K562 (cell line): ENCODE results near the gene GIGYF2. TPM values are rescaled to one million over a fixed set of nuclear protein-coding genes. Genes with fewer than 3 reads are reported as not detected.
A peak's percentile ranks its signal among the peaks of the same experiment; 100 is the strongest.

Experiments
- ARID2 ChIP-seq: fragments of 450-650 bp; IDR thresholded peaks from 2 replicates; pipeline ENCODE4 v1.6.1; 2017; ENCODE audit warnings: antibody characterized with exemption, mild to moderate bottlenecking
- BHLHE40 ChIP-seq: IDR thresholded peaks from 2 replicates; pipeline ENCODE4 v1.6.1; 2011; ENCODE audit warnings: low read length, improper control_type of control experiment
- CC2D1A ChIP-seq: fragments of 450-650 bp; IDR thresholded peaks from 2 replicates; pipeline ENCODE4 v1.6.1; 2017; ENCODE audit warnings: mild to moderate bottlenecking
- CHCHD3 ChIP-seq: fragments of 250-450 bp; sonication (Bioruptor Pico); IDR thresholded peaks from 2 replicates; pipeline ENCODE4 v2.1.2; 2022; ENCODE audit warnings: mild to moderate bottlenecking
- CREB3L1 ChIP-seq: fragments of 450-650 bp; IDR thresholded peaks from 2 replicates; pipeline ENCODE4 v1.6.1; 2014; ENCODE audit warnings: low read depth, mild to moderate bottlenecking, moderate library complexity, borderline replicate concordance
- CREBBP ChIP-seq: IDR thresholded peaks from one replicate; pipeline ENCODE4 v1.6.1; 2012; ENCODE audit warnings: low read depth, mild to moderate bottlenecking, control low read depth, inconsistent platforms, low read length
- EGR1 ChIP-seq: fragments of 450-650 bp; conservative IDR thresholded peaks from 2 replicates; pipeline ENCODE4 v1.6.1; 2017; ENCODE audit warnings: mild to moderate bottlenecking
- FOS ChIP-seq: IDR thresholded peaks from 3 replicates; pipeline ENCODE4 v1.6.1; 2011; ENCODE audit not compliant: insufficient read length; ENCODE audit errors: extremely low read depth
- GABPB1 ChIP-seq: sonication (generic); formaldehyde crosslinking; IDR thresholded peaks from 2 replicates; pipeline ENCODE4 v1.8.0; 2022; ENCODE audit warnings: mild to moderate bottlenecking, missing genetic modification reagents
- HNRNPL ChIP-seq: fragments of 200-400 bp; formaldehyde crosslinking; IDR thresholded peaks from 2 replicates; pipeline ENCODE4 v1.6.1; 2017; ENCODE audit warnings: low read depth, mild to moderate bottlenecking, low read length
- IRF9 ChIP-seq: fragments of 450-650 bp; IDR thresholded peaks from 2 replicates; pipeline ENCODE4 v1.6.1; 2016; ENCODE audit warnings: missing biosample characterization, missing genetic modification characterization
- KDM1A ChIP-seq, 2 experiments: fragments of 450-650 bp; IDR thresholded peaks; 2 replicates each; pipeline ENCODE4 v1.6.1; 2016; ENCODE audit warnings: mild to moderate bottlenecking in 2 of 2
- MCM2 ChIP-seq: fragments of 450-650 bp; IDR thresholded peaks from 2 replicates; pipeline ENCODE4 v1.6.1; 2017; ENCODE audit warnings: low read depth, mild to moderate bottlenecking
- MEIS2 ChIP-seq: fragments of 450-650 bp; IDR thresholded peaks from 2 replicates; pipeline ENCODE4 v1.6.1; 2014; ENCODE audit warnings: mild to moderate bottlenecking; ENCODE audit not compliant: partially characterized antibody
- MTF1 ChIP-seq: fragments of 250-450 bp; sonication (Bioruptor Pico); IDR thresholded peaks from 2 replicates; pipeline ENCODE4 v1.9.0; 2021; ENCODE audit warnings: moderate library complexity, mild to moderate bottlenecking, inconsistent platforms, borderline replicate concordance
- NBN ChIP-seq: fragments of 450-650 bp; IDR thresholded peaks from 2 replicates; pipeline ENCODE4 v1.6.1; 2016; ENCODE audit warnings: low read depth, mild to moderate bottlenecking
- NELFE ChIP-seq: IDR thresholded peaks from 2 replicates; pipeline ENCODE4 v1.6.1; 2011; ENCODE audit warnings: mild to moderate bottlenecking; ENCODE audit not compliant: insufficient read depth, insufficient read length
- NR2C2 ChIP-seq, 2 experiments: fragments of 200-800 bp in 1 of 2; sonication (Bioruptor generic) in 1 of 2; sonication (generic) in 1 of 2; formaldehyde crosslinking in 1 of 2; IDR thresholded peaks; 2 replicates each; pipeline versions ENCODE4 v1.6.1 to v1.8.0; 2016 to 2022; ENCODE audit warnings: mild to moderate bottlenecking in 1 of 2, missing compliant biosample characterization in 1 of 2, missing genetic modification characterization in 1 of 2, missing genetic modification reagents in 1 of 2
- NR3C1 ChIP-seq: sonication (generic); formaldehyde crosslinking; IDR thresholded peaks from 2 replicates; pipeline ENCODE4 v1.8.1; 2022; ENCODE audit warnings: missing genetic modification reagents
- NR4A1 ChIP-seq, 2 experiments: fragments of 250-450 bp in 1 of 2; fragments of 450-650 bp in 1 of 2; sonication (Bioruptor Pico) in 1 of 2; IDR thresholded peaks; 2 replicates each; pipeline versions ENCODE4 v1.4.0 to v1.6.1; 2016 to 2020; ENCODE audit warnings: mild to moderate bottlenecking in 2 of 2, missing compliant biosample characterization in 1 of 2, missing genetic modification characterization in 1 of 2, moderate library complexity in 1 of 2
- PHF20 ChIP-seq: fragments of 450-650 bp; IDR thresholded peaks from 2 replicates; pipeline ENCODE4 v1.6.1; 2018; ENCODE audit not compliant: partially characterized antibody
- PHTF2 ChIP-seq: fragments of 250-450 bp; sonication (Bioruptor Pico); IDR thresholded peaks from 2 replicates; pipeline ENCODE4 v1.5.0; 2021; ENCODE audit warnings: mild to moderate bottlenecking
- PURB ChIP-seq: sonication (generic); formaldehyde crosslinking; IDR thresholded peaks from 2 replicates; pipeline ENCODE4 v1.9.0; 2021; ENCODE audit warnings: low read depth, mild to moderate bottlenecking, missing genetic modification reagents
- RBBP5 ChIP-seq: fragments of 200-600 bp; sonication (generic); IDR thresholded peaks from 2 replicates; pipeline ENCODE4 v1.6.1; 2012; ENCODE audit warnings: borderline replicate concordance, mild to moderate bottlenecking, low read length, control low read depth, inconsistent platforms; ENCODE audit not compliant: insufficient read depth, poor library complexity, severe bottlenecking
- RBFOX2 ChIP-seq: fragments of 200-400 bp; formaldehyde crosslinking; IDR thresholded peaks from 2 replicates; pipeline ENCODE4 v1.6.1; 2017; ENCODE audit warnings: low read depth, mild to moderate bottlenecking, low read length, moderate library complexity
- SMAD2 ChIP-seq: fragments of 150-350 bp; IDR thresholded peaks from 2 replicates; pipeline ENCODE4 v1.6.1; 2014; ENCODE audit warnings: low read depth, mild to moderate bottlenecking, low read length
- SMAD3 ChIP-seq: fragments of 450-650 bp; formaldehyde crosslinking; conservative IDR thresholded peaks from 2 replicates; pipeline ENCODE4 v1.4.0; 2020; ENCODE audit warnings: mild to moderate bottlenecking
- SMARCA4 ChIP-seq: fragments of 450-650 bp; IDR thresholded peaks from 2 replicates; pipeline ENCODE4 v1.6.1; 2016
- XRCC3 ChIP-seq: fragments of 450-650 bp; IDR thresholded peaks from 2 replicates; pipeline ENCODE4 v1.6.1; 2017; ENCODE audit warnings: mild to moderate bottlenecking, moderate library complexity
- ZNF12 ChIP-seq: sonication (generic); formaldehyde crosslinking; IDR thresholded peaks from 2 replicates; pipeline ENCODE4 v1.4.0; 2020; ENCODE audit warnings: mild to moderate bottlenecking, missing genetic modification reagents
- ZNF23 ChIP-seq: fragments of 250-450 bp; sonication (Bioruptor Pico); IDR thresholded peaks from 2 replicates; pipeline ENCODE4 v1.4.0; 2020; ENCODE audit warnings: mild to moderate bottlenecking
- ZNF24 ChIP-seq: fragments of 450-650 bp; IDR thresholded peaks from 2 replicates; pipeline ENCODE4 v1.6.1; 2016
- polyA plus RNA-seq, 8 experiments: library from polyadenylated mRNA; depleted of rRNA in 4 of 8; stranded (reverse) in 5 of 8; unstranded in 3 of 8; fragments of >200 nt; fragmentation: Nextera tagmentation in 2 of 8; fragmentation: Illumina TruSeq in 1 of 8; extraction: Ambion mirVana in 2 of 8; extraction: Trizol in 1 of 8; gene quantifications; 2 replicates each; pipeline versions ENCODE4 v1.2.1 to v1.2.3, GENCODE V29; 2011 to 2014; ENCODE audit warnings: inconsistent platforms in 1 of 8, missing spikeins in 1 of 8
- total RNA-seq, 7 experiments: library from RNA; depleted of rRNA in 6 of 7; stranded (reverse); fragments of >200 nt in 6 of 7; fragmentation: Illumina TruSeq in 2 of 7; extraction: Trizol in 2 of 7; gene quantifications; 2 replicates each; pipeline versions ENCODE4 v1.2.1 to v1.2.3, GENCODE V29; 2011 to 2021; ENCODE audit warnings: low replicate concordance in 1 of 7

The GIGYF2 gene
- total and polyA plus RNA-seq, 9 of the 15 experiments (the other 6 are each of a cell fraction or from before 2014, with no cell fraction given) = 12.7 to 52.7 (median 34.9) TPM

GRCh38 chr2:232838406-232838874, 141.3 kb downstream of the GIGYF2 start (continued):
- TF ChIP-seq CREB3L1 (no peak), ZNF12 (CRISPR knock-in tag) (no peak), ARID2 (no peak), CHCHD3 (CRISPR knock-in tag) (no peak), NBN (no peak), PURB (CRISPR knock-in tag) (no peak), MCM2 (no peak), BHLHE40 (no peak), PHF20 (no peak), SMAD2 (no peak), NELFE (no peak), RBBP5 (no peak), MEIS2 (peak; percentile 82), KDM1A (IDR thresholded peaks at IDR 0.05) (peak; percentile 75 to 81), NR2C2 (CRISPR knock-in tag; IDR thresholded peaks at IDR 0.05) (no peak), NR2C2 (tag; IDR thresholded peaks at IDR 0.05) (no peak; the same call in 1 of the 2 replicates), ZNF23 (no peak), MTF1 (CRISPR knock-in tag) (no peak), ZNF24 (no peak), NR3C1 (CRISPR knock-in tag) (no peak), FOS (peak; percentile 29), HNRNPL (no peak), EGR1 (no peak), NR4A1 (CRISPR knock-in tag; IDR thresholded peaks at IDR 0.05) (no peak), NR4A1 (tag; IDR thresholded peaks at IDR 0.05) (no peak), IRF9 (tag) (no peak), CREBBP (no peak), PHTF2 (no peak), RBFOX2 (no peak), SMARCA4 (peak; percentile 87), SMAD3 (no peak), GABPB1 (CRISPR knock-in tag) (no peak), XRCC3 (no peak), CC2D1A (no peak)
